T-helper 17 cell (primary cell): Measurements from ENCODE around the gene CEBPG. TPM values are rescaled to one million over a fixed set of nuclear protein-coding genes. Genes with fewer than 3 reads are reported as not detected.

ENCODE experiments used
- ATAC-seq: fragments of 150-1000 bp; cut with Tn5 transposase; 2 replicates; pipeline ENCODE4 v1.10.0; 2021; ENCODE audit warnings: mild to moderate bottlenecking, moderate library complexity
- DNase-seq, 3 donors: peaks; one replicate each; pipeline versions ENCODE4 v3.0.0 to v3.0.0-alpha.2; 2020 to 2021
- H3K9me3 ChIP-seq: one replicate; pipeline ENCODE4 v1.7.0; 2013; ENCODE audit warnings: low read length, mild to moderate bottlenecking; ENCODE audit not compliant: control insufficient read depth, poor library complexity, severe bottlenecking
- H3K27ac Mint-ChIP-seq: one replicate; pipeline ENCODE4 v1.8.0; 2022; ENCODE audit warnings: mild to moderate bottlenecking, moderate library complexity, mixed read lengths
- H3K27me3 Mint-ChIP-seq: one replicate; pipeline ENCODE4 v1.8.0; 2022; ENCODE audit warnings: mixed read lengths
- H3K36me3 Mint-ChIP-seq: one replicate; pipeline ENCODE4 v1.8.0; 2022; ENCODE audit warnings: low read depth, mixed read lengths
- H3K4me1 Mint-ChIP-seq: one replicate; pipeline ENCODE4 v1.8.0; 2022; ENCODE audit warnings: mild to moderate bottlenecking, mixed read lengths
- H3K4me3 Mint-ChIP-seq: one replicate; pipeline ENCODE4 v1.8.0; 2022; ENCODE audit warnings: mild to moderate bottlenecking, moderate library complexity, mixed read lengths
- total RNA-seq, 4 donors: library from RNA in 2 of 4; stranded (reverse) in 2 of 4; gene quantifications; one replicate each; pipeline ENCODE4 v1.2.3 and lab custom pipeline; 2022 to 2026

The CEBPG gene
- total RNA-seq, 2 donors from 2014 or later: 17.0 to 22.0 TPM

- H3K4me3 Mint-ChIP-seq: no peak overlapping the region
- no peak for DNase-seq
- no peaks in the 10 kb centered on the region for H3K27me3 Mint-ChIP-seq
- no peaks in the 10 kb centered on the region for H3K36me3 Mint-ChIP-seq
- no peak for ATAC-seq
- H3K9me3 ChIP-seq: no peaks in the 10 kb centered on the region
- no peak overlapping the region for H3K27ac Mint-ChIP-seq
- peaks cover 5% of the 10 kb centered on the region for H3K4me1 Mint-ChIP-seq
Observed at GRCh38 chr19:33422369-33423180, 49.1 kb downstream of the CEBPG start.

GRCh38 chr19:33424181-33424580 is 50.7 kb downstream of the CEBPG start:
- Mint-ChIP-seq H3K27me3 (no peaks in the 10 kb centered on the region), H3K36me3 (no peaks in the 10 kb centered on the region), H3K4me3 (no peak overlapping the region), H3K27ac (no peak overlapping the region), H3K4me1 (peaks cover 5% of the 10 kb centered on the region)
- DNase-seq (no peak), ATAC-seq (no peak)
- no peaks in the 10 kb centered on the region for H3K9me3 ChIP-seq

GRCh38 chr19:33426621-33427361 is 53.3 kb downstream of the CEBPG start:
- H3K36me3 Mint-ChIP-seq: no peaks in the 10 kb centered on the region
- no peaks in the 10 kb centered on the region for H3K9me3 ChIP-seq
- no peak for DNase-seq

GRCh38 chr19:33427801-33428626 is 54.5 kb downstream of the CEBPG start:
- DNase-seq (no peak), ATAC-seq (no peak)
- Mint-ChIP-seq H3K36me3 (no peaks in the 10 kb centered on the region), H3K27ac (peak overlapping the region; percentile 68), H3K27me3 (no peaks in the 10 kb centered on the region), H3K4me3 (no peak overlapping the region), H3K4me1 (peaks cover 14% of the 10 kb centered on the region)
- H3K9me3 ChIP-seq: no peaks in the 10 kb centered on the region

More at GRCh38 chr19:33426621-33427361, 53.3 kb downstream of the CEBPG start:
- peaks cover 14% of the 10 kb centered on the region for H3K4me1 Mint-ChIP-seq
- H3K27ac Mint-ChIP-seq: no peak overlapping the region
- H3K4me3 Mint-ChIP-seq: no peak overlapping the region
- H3K27me3 Mint-ChIP-seq: no peaks in the 10 kb centered on the region
- no peak for ATAC-seq

DNA sequence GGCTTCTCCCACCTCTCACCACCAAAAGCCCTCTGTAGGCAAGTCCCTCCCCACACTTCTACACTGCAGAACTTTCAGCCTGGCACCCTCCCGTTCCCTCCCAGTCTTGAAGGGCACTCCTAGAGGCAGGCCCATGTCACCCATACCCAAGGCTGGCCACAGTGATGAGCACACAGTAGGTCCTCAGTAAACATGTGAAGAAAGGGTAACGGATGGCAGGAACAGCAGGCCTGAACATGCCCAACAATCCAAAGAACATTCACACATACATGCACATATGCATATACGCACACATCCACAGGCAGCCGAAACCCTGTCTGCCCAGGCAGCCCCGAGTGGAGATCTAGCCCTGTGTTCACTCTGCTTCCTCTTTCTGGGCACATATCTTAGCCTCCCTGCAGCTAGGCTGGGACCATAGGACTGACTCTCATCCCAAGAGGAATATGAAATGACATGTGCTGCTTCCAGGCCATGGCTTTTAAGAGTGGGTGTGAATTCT is 55.2 kb downstream of the CEBPG start:
- peaks cover 14% of the 10 kb centered on the region for H3K4me1 Mint-ChIP-seq
- ATAC-seq (no peak), DNase-seq (no peak)
- H3K36me3 Mint-ChIP-seq: no peaks in the 10 kb centered on the region
- H3K9me3 ChIP-seq: no peaks in the 10 kb centered on the region
- H3K4me3 Mint-ChIP-seq: no peak overlapping the region
- no peaks in the 10 kb centered on the region for H3K27me3 Mint-ChIP-seq
- peak overlapping the region; percentile 68 for H3K27ac Mint-ChIP-seq

DNA sequence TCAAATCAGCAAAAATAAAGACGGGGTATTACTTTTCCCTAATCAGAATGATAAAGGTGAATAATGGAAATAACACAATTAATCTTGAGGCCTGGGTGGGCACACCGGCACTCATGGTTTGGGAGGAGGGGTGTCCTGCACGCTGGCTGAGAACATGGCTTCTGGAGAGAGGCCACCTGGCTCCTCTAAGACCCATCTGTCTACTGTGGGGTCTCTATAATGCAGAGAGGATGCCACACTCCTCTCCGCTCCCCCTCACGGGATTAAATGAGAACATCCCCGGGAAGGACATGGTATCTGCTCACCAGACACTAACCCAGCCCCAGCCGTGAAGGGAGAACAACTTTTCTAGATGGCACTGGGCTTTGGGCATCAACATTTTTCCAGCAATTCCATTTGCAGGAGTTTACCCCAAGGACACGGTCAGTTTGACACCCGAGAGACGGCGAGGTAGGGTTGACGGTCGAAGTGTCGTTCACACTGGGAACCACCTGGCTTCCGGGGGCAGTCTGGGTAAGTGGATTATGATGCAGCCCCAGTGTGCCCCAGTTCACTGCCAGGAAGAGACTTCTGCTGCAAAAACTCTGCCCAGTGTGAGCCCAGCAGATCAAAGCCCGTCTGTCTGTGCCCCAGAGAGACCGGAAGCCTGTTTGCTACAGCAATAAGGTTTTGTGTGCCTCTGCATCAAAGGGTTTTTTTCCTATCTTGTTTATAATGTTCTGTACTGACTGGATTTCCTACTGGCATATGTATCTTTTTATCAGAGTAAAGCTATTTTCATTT is 56.6 kb downstream of the CEBPG start:
- peak in 2 of 3 donors; percentile 13 to 49 for DNase-seq
- peak; percentile 91 for ATAC-seq
- H3K9me3 ChIP-seq: no peaks in the 10 kb centered on the region
- Mint-ChIP-seq H3K4me1 (peaks cover 10% of the 10 kb centered on the region), H3K27me3 (no peaks in the 10 kb centered on the region), H3K36me3 (no peaks in the 10 kb centered on the region), H3K4me3 (peak overlapping the region; percentile 83), H3K27ac (peak overlapping the region; percentile 94)

GRCh38 chr19:33430674-33431277 is 57.3 kb downstream of the CEBPG start:
- DNase-seq (peak; percentile 41 to 60 (median 47)), ATAC-seq (peak; percentile 82)
- Mint-ChIP-seq H3K27ac (peak overlapping the region; percentile 94), H3K4me3 (peak overlapping the region; percentile 83), H3K36me3 (no peaks in the 10 kb centered on the region), H3K4me1 (peaks cover 10% of the 10 kb centered on the region), H3K27me3 (no peaks in the 10 kb centered on the region)
- no peaks in the 10 kb centered on the region for H3K9me3 ChIP-seq

- peaks cover 12% of the 10 kb centered on the region for H3K4me1 Mint-ChIP-seq
- H3K27me3 Mint-ChIP-seq: no peaks in the 10 kb centered on the region
- no peak for ATAC-seq
- H3K9me3 ChIP-seq: no peaks in the 10 kb centered on the region
- no peak for DNase-seq
- no peak overlapping the region for H3K4me3 Mint-ChIP-seq
- peak overlapping the region; percentile 21 for H3K27ac Mint-ChIP-seq
- no peaks in the 10 kb centered on the region for H3K36me3 Mint-ChIP-seq
Observed at GRCh38 chr19:33432015-33432414, 58.5 kb downstream of the CEBPG start.

Other genes starting within 250 kb of the CEBPG start
- gene WDR88, start 241.6 kb upstream of the CEBPG start, total RNA-seq: not detected
- gene LRP3, start 179.4 kb upstream of the CEBPG start, total RNA-seq: under 1 TPM in 1 of 2 donors, not detected in 1; 0.52 TPM
- not detected for gene SLC7A10, start 147.9 kb upstream of the CEBPG start, total RNA-seq
- gene CEBPA, start 71.2 kb upstream of the CEBPG start, total RNA-seq: 1 to 10 TPM; 2.2 to 2.4 TPM
- gene PEPD, start 148.1 kb downstream of the CEBPG start, total RNA-seq: 10 to 100 TPM; 38.5 to 41.4 TPM
- gene CHST8, start 248.2 kb downstream of the CEBPG start, total RNA-seq: 1 to 10 TPM in 1 of 2 donors, not detected in 1; 2.7 TPM